SK-N-SH treated with all-trans-retinoic acid at 6 μM for 48 hours (cell line): ENCODE data around the gene TTYH2.

Experiments
- ATAC-seq: fragments of 200-7000 bp; cut with Tn5 transposase; 3 replicates; pipeline ENCODE4 v1.9.1; 2020; ENCODE audit warnings: mild to moderate bottlenecking, moderate library complexity
- ARNTL ChIP-seq: fragments of 450-650 bp; formaldehyde crosslinking; IDR thresholded peaks from 2 replicates; pipeline ENCODE4 v1.5.0; 2020; ENCODE audit warnings: low read depth, mild to moderate bottlenecking, moderate library complexity, borderline replicate concordance
- BACH2 ChIP-seq: fragments of 250-450 bp; sonication (Bioruptor Pico); IDR thresholded peaks from 2 replicates; pipeline ENCODE4 v1.9.0; 2021; ENCODE audit warnings: mild to moderate bottlenecking, borderline replicate concordance
- CSDC2 ChIP-seq: fragments of 250-450 bp; sonication (Bioruptor Pico); IDR thresholded peaks from 2 replicates; pipeline ENCODE4 v1.5.0; 2020; ENCODE audit warnings: mild to moderate bottlenecking, moderate library complexity
- CSRNP3 ChIP-seq: fragments of 250-450 bp; sonication (Bioruptor Pico); IDR thresholded peaks from 2 replicates; pipeline ENCODE4 v1.5.1; 2021; ENCODE audit warnings: mild to moderate bottlenecking, moderate library complexity
- GLIS3 ChIP-seq: fragments of 250-450 bp; sonication (Bioruptor Pico); IDR thresholded peaks from 2 replicates; pipeline ENCODE4 v1.5.0; 2020; ENCODE audit warnings: mild to moderate bottlenecking, moderate library complexity
- ISL1 ChIP-seq: fragments of 250-450 bp; sonication (Bioruptor Pico); IDR thresholded peaks from 2 replicates; pipeline ENCODE4 v2.1.2; 2022; ENCODE audit warnings: mild to moderate bottlenecking, moderate library complexity
- OSR1 ChIP-seq: fragments of 250-450 bp; sonication (Bioruptor Pico); IDR thresholded peaks from 2 replicates; pipeline ENCODE4 v1.8.0; 2022; ENCODE audit warnings: moderate library complexity, mild to moderate bottlenecking, inconsistent platforms
- PATZ1 ChIP-seq: fragments of 250-450 bp; sonication (Bioruptor Pico); IDR thresholded peaks from 2 replicates; pipeline ENCODE4 v1.8.0; 2020; ENCODE audit warnings: mild to moderate bottlenecking, moderate library complexity, borderline replicate concordance
- PPARA ChIP-seq: fragments of 250-450 bp; sonication (Bioruptor Pico); IDR thresholded peaks from 2 replicates; pipeline ENCODE4 v1.5.0; 2020; ENCODE audit warnings: mild to moderate bottlenecking, borderline replicate concordance
- RARB ChIP-seq: fragments of 250-450 bp; sonication (Bioruptor Pico); IDR thresholded peaks from 2 replicates; pipeline ENCODE4 v1.8.0; 2021; ENCODE audit warnings: mild to moderate bottlenecking, moderate library complexity
- SNAI2 ChIP-seq: fragments of 250-450 bp; sonication (Bioruptor Pico); IDR thresholded peaks from 2 replicates; pipeline ENCODE4 v1.5.0; 2020; ENCODE audit warnings: mild to moderate bottlenecking, moderate library complexity
- TCF4 ChIP-seq: fragments of 250-450 bp; sonication (Bioruptor Pico); IDR thresholded peaks from 2 replicates; pipeline ENCODE4 v1.8.0; 2021; ENCODE audit warnings: mild to moderate bottlenecking, moderate library complexity, borderline replicate concordance
- TOX ChIP-seq: fragments of 250-450 bp; sonication (Bioruptor Pico); IDR thresholded peaks from 2 replicates; pipeline ENCODE4 v1.8.0; 2021; ENCODE audit warnings: mild to moderate bottlenecking, moderate library complexity, borderline replicate concordance
- ZC3H10 ChIP-seq: fragments of 250-450 bp; sonication (Bioruptor Pico); IDR thresholded peaks from 2 replicates; pipeline ENCODE4 v1.5.1; 2021; ENCODE audit warnings: mild to moderate bottlenecking, moderate library complexity
- ZFP30 ChIP-seq: fragments of 450-650 bp; formaldehyde crosslinking; IDR thresholded peaks from 2 replicates; pipeline ENCODE4 v1.5.0; 2022; ENCODE audit warnings: mild to moderate bottlenecking, moderate library complexity
- ZNF70 ChIP-seq: fragments of 450-650 bp; formaldehyde crosslinking; IDR thresholded peaks from 2 replicates; pipeline ENCODE4 v1.5.0; 2020; ENCODE audit warnings: mild to moderate bottlenecking, moderate library complexity
- TF ChIP-seq, protein P1 (sequence below): fragments of 250-450 bp; sonication (Bioruptor Pico); IDR thresholded peaks from 2 replicates; pipeline ENCODE4 v1.5.1; 2020; ENCODE audit warnings: low read depth, mild to moderate bottlenecking, moderate library complexity
- TF ChIP-seq, protein P2 (sequence below): fragments of 250-450 bp; sonication (Bioruptor Pico); IDR thresholded peaks from 2 replicates; pipeline ENCODE4 v1.8.0; 2021; ENCODE audit warnings: low read depth, mild to moderate bottlenecking, moderate library complexity, borderline replicate concordance
- TF ChIP-seq, protein P3 (sequence below): fragments of 250-450 bp; sonication (Bioruptor Pico); IDR thresholded peaks from 2 replicates; pipeline ENCODE4 v1.5.0; 2020; ENCODE audit warnings: mild to moderate bottlenecking, moderate library complexity

The TTYH2 gene

GRCh38 chr17:74250324-74250995, 37.1 kb downstream of the TTYH2 start:
- ATAC-seq = no peak
- TF ChIP-seq ZC3H10 (CRISPR knock-in tag) = no peak
- TF ChIP-seq PATZ1 (CRISPR knock-in tag) = no peak
- no peak for TF ChIP-seq CSRNP3 (CRISPR knock-in tag)

DNA sequence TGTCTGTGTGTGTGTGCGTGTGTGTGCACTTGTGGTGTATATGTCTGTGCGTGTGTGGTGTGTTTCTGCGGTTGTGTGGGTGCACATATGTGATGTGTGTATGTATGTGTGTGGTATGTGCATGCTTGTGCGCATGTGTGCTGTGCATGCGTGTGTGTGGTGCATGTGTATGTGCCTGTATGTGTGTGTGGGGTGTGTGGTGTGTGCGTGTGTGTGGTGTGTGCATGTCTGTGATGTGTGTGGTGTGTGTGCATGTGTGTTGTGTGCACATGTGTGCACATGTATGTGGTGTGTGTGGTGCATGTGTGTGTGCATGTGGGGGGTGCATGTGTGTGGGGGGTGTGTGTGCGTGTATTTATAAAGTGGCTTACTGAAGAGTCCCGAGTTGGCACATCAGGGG, 37.7 kb downstream of the TTYH2 start:
- TF ChIP-seq RARB (CRISPR knock-in tag) = no peak
- TF ChIP-seq, protein P1, sequence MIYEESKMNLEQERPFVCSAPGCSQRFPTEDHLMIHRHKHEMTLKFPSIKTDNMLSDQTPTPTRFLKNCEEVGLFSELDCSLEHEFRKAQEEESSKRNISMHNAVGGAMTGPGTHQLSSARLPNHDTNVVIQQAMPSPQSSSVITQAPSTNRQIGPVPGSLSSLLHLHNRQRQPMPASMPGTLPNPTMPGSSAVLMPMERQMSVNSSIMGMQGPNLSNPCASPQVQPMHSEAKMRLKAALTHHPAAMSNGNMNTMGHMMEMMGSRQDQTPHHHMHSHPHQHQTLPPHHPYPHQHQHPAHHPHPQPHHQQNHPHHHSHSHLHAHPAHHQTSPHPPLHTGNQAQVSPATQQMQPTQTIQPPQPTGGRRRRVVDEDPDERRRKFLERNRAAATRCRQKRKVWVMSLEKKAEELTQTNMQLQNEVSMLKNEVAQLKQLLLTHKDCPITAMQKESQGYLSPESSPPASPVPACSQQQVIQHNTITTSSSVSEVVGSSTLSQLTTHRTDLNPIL (CRISPR knock-in tag) = no peak
- ATAC-seq = no peak

DNA sequence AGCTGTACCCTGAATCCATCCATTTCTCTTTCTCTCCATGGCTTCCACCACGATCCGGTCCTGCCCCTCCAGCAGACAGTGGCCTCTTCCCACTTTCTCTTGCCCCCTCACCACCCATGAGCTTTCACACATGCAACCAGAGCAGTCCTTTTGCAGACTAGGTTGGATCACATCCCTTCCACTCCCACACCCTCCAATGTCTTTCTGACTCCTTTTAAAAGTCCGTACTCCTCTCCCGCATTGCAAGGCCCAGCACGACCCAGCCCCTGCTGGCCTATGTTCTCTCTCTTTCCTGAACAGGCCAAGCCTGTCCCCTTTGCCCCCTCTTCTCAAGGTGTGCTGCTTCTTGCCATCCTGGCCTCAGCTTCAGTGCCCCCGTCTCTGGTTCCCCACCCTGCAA, 38.2 kb downstream of the TTYH2 start:
- no peak for ATAC-seq
- TF ChIP-seq, protein P2, sequence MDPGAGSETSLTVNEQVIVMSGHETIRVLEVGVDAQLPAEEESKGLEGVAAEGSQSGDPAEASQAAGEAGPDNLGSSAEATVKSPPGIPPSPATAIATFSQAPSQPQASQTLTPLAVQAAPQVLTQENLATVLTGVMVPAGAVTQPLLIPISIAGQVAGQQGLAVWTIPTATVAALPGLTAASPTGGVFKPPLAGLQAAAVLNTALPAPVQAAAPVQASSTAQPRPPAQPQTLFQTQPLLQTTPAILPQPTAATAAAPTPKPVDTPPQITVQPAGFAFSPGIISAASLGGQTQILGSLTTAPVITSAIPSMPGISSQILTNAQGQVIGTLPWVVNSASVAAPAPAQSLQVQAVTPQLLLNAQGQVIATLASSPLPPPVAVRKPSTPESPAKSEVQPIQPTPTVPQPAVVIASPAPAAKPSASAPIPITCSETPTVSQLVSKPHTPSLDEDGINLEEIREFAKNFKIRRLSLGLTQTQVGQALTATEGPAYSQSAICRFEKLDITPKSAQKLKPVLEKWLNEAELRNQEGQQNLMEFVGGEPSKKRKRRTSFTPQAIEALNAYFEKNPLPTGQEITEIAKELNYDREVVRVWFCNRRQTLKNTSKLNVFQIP (CRISPR knock-in tag) = no peak
- no peak for TF ChIP-seq ARNTL (CRISPR knock-in tag)
- no peak for TF ChIP-seq ZFP30 (CRISPR knock-in tag)
- no peak for TF ChIP-seq CSRNP3 (CRISPR knock-in tag)
- TF ChIP-seq ZNF70 (CRISPR knock-in tag) = no peak
- TF ChIP-seq PPARA = no peak
- no peak for TF ChIP-seq GLIS3 (CRISPR knock-in tag)
- no peak for TF ChIP-seq TCF4 (CRISPR knock-in tag)
- no peak for TF ChIP-seq SNAI2 (CRISPR knock-in tag)
- TF ChIP-seq ZC3H10 (CRISPR knock-in tag) = no peak
- TF ChIP-seq, protein P1 (CRISPR knock-in tag) = no peak
- TF ChIP-seq OSR1 (CRISPR knock-in tag) = no peak
- TF ChIP-seq, protein P3, sequence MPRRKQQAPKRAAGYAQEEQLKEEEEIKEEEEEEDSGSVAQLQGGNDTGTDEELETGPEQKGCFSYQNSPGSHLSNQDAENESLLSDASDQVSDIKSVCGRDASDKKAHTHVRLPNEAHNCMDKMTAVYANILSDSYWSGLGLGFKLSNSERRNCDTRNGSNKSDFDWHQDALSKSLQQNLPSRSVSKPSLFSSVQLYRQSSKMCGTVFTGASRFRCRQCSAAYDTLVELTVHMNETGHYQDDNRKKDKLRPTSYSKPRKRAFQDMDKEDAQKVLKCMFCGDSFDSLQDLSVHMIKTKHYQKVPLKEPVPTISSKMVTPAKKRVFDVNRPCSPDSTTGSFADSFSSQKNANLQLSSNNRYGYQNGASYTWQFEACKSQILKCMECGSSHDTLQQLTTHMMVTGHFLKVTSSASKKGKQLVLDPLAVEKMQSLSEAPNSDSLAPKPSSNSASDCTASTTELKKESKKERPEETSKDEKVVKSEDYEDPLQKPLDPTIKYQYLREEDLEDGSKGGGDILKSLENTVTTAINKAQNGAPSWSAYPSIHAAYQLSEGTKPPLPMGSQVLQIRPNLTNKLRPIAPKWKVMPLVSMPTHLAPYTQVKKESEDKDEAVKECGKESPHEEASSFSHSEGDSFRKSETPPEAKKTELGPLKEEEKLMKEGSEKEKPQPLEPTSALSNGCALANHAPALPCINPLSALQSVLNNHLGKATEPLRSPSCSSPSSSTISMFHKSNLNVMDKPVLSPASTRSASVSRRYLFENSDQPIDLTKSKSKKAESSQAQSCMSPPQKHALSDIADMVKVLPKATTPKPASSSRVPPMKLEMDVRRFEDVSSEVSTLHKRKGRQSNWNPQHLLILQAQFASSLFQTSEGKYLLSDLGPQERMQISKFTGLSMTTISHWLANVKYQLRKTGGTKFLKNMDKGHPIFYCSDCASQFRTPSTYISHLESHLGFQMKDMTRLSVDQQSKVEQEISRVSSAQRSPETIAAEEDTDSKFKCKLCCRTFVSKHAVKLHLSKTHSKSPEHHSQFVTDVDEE (CRISPR knock-in tag) = no peak
- no peak for TF ChIP-seq BACH2
- TF ChIP-seq CSDC2 (CRISPR knock-in tag) = no peak
- TF ChIP-seq ISL1 (CRISPR knock-in tag) = no peak
- no peak for TF ChIP-seq TOX (CRISPR knock-in tag)
- no peak for TF ChIP-seq PATZ1 (CRISPR knock-in tag)
- no peak for TF ChIP-seq RARB (CRISPR knock-in tag)
